DOHH2 (cell line): ENCODE data around the gene GSTM5.
"Not testable (repeated sequence)": the region's sequence is repeated elsewhere in the genome, so short reads cannot be mapped to it uniquely, and the experiment has no call there.

Experiments used
- CTCF ChIP-seq: fragments of 200-600 bp; sonication (generic); IDR thresholded peaks from one replicate; pipeline ENCODE4 v1.5.1; 2014; ENCODE audit warnings: antibody characterized with exemption, mild to moderate bottlenecking, low read depth, low read length; ENCODE audit not compliant: poor library complexity, severe bottlenecking
- EZH2phosphoT487 ChIP-seq: fragments of 200-600 bp; sonication (generic); IDR thresholded peaks from 2 replicates; pipeline ENCODE4 v1.6.1; 2017; ENCODE audit warnings: borderline replicate concordance, mild to moderate bottlenecking, antibody characterized with exemption, low read length, moderate library complexity, mixed read lengths

GRCh38 chr1:109673861-109674260, 38.2 kb upstream of the GSTM5 start:
- not testable (repeated sequence) for TF ChIP-seq CTCF, EZH2phosphoT487
